AG04449 (cell line): ENCODE measurements around the gene BRD7.

Experiments used
- CTCF ChIA-PET: fragments of 350-600 bp; formaldehyde crosslinking; extraction: SDS; loops from one replicate; lab custom pipeline; 2021; ENCODE audit warnings: antibody characterized with exemption; lab: Yijun Ruan, JAX
- POLR2A ChIA-PET: fragments of 400-600, 350-600 bp; formaldehyde crosslinking; extraction: SDS; loops from one replicate; lab custom pipeline; 2020; ENCODE audit warnings: antibody characterized with exemption, inconsistent platforms; lab: Yijun Ruan, JAX
- DNase-seq: peaks from one replicate; pipeline ENCODE4 v3.0.0-alpha.2; 2010; ENCODE audit warnings: low read depth, low spot score
- H3K4me3 ChIP-seq: 2 replicates; pipeline ENCODE4 v1.5.1; 2011; ENCODE audit warnings: low read depth, mild to moderate bottlenecking, control low read depth, low read length
- CTCF ChIP-seq: IDR thresholded peaks from one replicate; pipeline ENCODE4 v1.5.1; 2011; ENCODE audit warnings: mild to moderate bottlenecking, moderate library complexity, low read length, control low read depth, inconsistent platforms; ENCODE audit not compliant: insufficient read depth; ENCODE audit errors: missing control alignments

BRD7 gene

DNA sequence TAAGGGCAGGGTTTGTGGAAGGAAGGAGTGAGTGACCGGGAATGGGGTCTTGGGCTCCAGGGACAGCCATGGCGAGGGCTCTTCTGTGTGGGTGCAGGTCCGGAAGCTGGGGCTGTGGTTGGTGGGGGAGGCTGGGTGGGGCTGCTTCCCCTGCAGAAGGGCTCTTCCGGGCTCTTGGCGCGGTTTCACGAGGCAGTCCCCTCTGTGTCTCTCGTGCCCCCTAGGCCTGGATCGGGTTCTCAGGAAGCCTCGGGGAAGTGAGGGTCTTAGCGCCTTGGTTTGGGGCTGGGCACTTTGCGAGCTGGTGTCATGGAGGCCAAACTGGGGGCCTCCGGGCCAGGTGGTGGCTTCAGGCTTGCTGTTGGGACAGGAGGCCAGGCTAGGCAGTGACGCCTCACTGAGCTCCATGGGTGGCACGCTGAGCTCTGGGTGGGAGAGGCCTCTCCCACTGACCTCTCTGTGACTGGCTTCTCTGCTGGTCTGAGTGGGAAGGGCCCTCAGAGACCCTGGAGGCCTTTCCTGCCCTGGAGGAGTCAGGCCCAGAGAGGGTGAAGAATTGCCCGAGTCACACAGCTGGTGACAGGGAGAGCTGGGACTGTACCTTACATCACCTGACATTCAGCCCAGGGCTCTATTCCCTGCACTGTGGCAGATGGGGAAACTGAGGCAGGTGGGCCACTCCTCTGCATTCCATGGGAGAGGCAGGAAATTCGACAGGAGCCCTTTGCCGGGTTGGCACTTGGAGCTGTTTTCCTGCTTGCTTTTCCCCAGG lies 94.3 kb downstream of the BRD7 start:
- TF ChIP-seq CTCF, result no peak
- ChIA-PET CTCF (interaction anchor here (1.0 to 1.6 kb wide), 4 partner anchors 10 to 250 kb away, joined by 3 to 5 read pairs (median 3); partner anchors contain the start of gene CNEP1R1), POLR2A (no interaction called here)
- no peak overlapping the region for H3K4me3 ChIP-seq
- DNase-seq, result no peak

DNA sequence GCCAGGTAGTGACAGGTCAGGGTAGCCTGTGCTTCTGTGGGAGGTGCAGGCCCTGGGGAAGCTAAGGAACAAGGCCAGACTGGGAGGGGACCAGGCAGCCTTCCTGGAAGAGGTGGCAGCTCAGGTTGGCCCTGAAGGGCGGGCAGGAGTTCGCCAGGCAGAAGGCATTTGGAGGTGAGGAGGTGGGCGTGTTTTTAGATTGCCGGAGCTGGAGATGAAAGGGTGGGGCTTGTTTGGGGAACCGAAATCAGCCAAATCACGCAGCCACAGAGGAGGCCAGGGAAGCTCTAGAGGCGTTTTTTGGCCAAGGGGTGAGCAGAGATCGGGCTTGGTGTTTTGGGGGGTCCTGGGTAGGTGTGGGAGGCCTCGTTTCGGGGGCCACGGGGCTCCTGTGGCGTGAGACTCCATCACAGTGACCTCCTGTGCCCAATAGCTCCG lies 94.9 kb downstream of the BRD7 start:
- DNase-seq, result no peak
- POLR2A ChIA-PET, result no interaction called here
- TF ChIP-seq CTCF, result no peak
- CTCF ChIA-PET, result interaction anchor here (1.0 to 1.2 kb wide), 3 partner anchors 10 to 63 kb away, joined by 3 read pairs; no protein-coding TSS in a partner anchor
- no peak overlapping the region for H3K4me3 ChIP-seq

GRCh38 chr16:50273382-50273690 lies 95.5 kb downstream of the BRD7 start:
- TF ChIP-seq CTCF, result no peak
- CTCF ChIA-PET, result interaction anchor here (1.0 to 1.2 kb wide), 3 partner anchors 11 to 63 kb away, joined by 3 read pairs; no protein-coding TSS in a partner anchor
- POLR2A ChIA-PET, result interaction anchor here (0.6 kb wide), 1 partner anchor 13 kb away, joined by 3 read pairs; no protein-coding TSS in a partner anchor
- no peak overlapping the region for H3K4me3 ChIP-seq
- DNase-seq, result no peak

DNA sequence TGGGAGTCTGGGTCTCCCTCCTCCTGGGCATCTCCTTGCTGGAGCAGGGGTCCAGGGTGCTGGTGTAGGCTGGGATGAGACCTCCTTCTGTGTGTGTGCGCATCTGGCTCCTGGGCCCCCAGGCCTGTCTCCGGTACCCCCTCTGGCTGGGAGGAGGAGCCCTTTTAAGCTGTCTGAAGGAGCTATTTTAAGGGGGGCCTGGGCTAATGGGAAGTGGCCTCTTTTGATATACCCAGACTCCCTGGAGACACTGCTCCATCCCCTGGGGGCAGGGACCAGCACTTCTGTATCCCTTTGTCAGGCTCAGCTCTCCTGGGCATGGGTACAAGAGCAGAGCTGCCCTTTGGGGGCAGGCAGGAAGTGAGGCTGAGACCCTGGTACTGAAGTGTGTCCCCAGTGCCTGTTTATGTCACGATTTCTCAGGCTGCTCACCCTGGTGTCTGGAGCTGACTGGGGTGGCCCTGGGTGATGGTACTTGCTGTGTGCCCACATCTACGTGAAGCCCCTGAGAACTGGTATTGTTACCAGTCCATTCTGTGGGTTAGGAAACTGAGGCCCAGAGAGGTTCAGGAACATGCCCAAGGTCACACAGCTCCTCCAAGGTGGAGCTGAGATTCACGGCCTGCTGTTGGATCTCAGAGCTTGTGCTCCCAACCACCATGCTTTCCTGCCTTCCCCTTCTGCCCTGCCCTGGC lies 96.0 kb downstream of the BRD7 start:
- no peak for TF ChIP-seq CTCF
- CTCF ChIA-PET, result interaction anchor here (1.0 to 1.1 kb wide), 2 partner anchors 21 to 62 kb away, joined by 3 read pairs; no protein-coding TSS in a partner anchor
- DNase-seq, result no peak
- no peak overlapping the region for H3K4me3 ChIP-seq
- POLR2A ChIA-PET, result interaction anchor here (0.6 kb wide), 1 partner anchor 14 kb away, joined by 3 read pairs; no protein-coding TSS in a partner anchor

- TF ChIP-seq CTCF, result no peak
- ChIA-PET POLR2A (interaction anchor here (0.5 kb wide), 1 partner anchor 243 kb away, joined by 3 read pairs; no protein-coding TSS in a partner anchor), CTCF (no interaction called here)
- no peak overlapping the region for H3K4me3 ChIP-seq
- no peak for DNase-seq
Measured at GRCh38 chr16:50272111-50272571, 96.6 kb downstream of the BRD7 start.
